SU-DHL-6 (cell line): ENCODE data around the gene SMIM5.
A peak's percentile ranks its signal among the peaks of the same experiment; 100 is the strongest.

Experiments
- H2AFZ ChIP-seq: fragments of 200-600 bp; sonication (generic); 2 replicates; pipeline ENCODE4 v1.6.1; 2014; ENCODE audit warnings: low read depth, mild to moderate bottlenecking, moderate library complexity, mixed read lengths, antibody characterized with exemption, low read length; ENCODE audit not compliant: severe bottlenecking
- H3F3A ChIP-seq: fragments of 200-600 bp; shearing (Covaris generic); 2 replicates; pipeline ENCODE4 v1.6.0; 2016; ENCODE audit warnings: antibody characterized with exemption, mild to moderate bottlenecking; ENCODE audit not compliant: insufficient read depth
- H3K27ac ChIP-seq: fragments of 200-600 bp; sonication (generic); 2 replicates; pipeline ENCODE4 v1.5.1; 2016; ENCODE audit warnings: low read depth, mild to moderate bottlenecking, low read length, moderate library complexity, mixed read lengths
- H3K27me3 ChIP-seq: fragments of 200-600 bp; sonication (generic), shearing (Covaris generic); 2 replicates; pipeline ENCODE4 v1.6.0; 2014; ENCODE audit warnings: mild to moderate bottlenecking, low read length
- H3K36me3 ChIP-seq: fragments of 200-600 bp; sonication (generic); 2 replicates; pipeline ENCODE4 v1.6.1; 2014; ENCODE audit warnings: mild to moderate bottlenecking, low read length, mixed read lengths
- H3K4me2 ChIP-seq: fragments of 300-600, 200-600 bp; shearing (Covaris generic), sonication (generic); 2 replicates; pipeline ENCODE4 v1.6.0; 2014; ENCODE audit warnings: low read length, low read depth, mild to moderate bottlenecking; ENCODE audit not compliant: poor library complexity, severe bottlenecking
- H3K4me3 ChIP-seq: fragments of 200-600 bp; sonication (generic); 2 replicates; pipeline ENCODE4 v1.5.1; 2014; ENCODE audit warnings: antibody characterized with exemption, low read length, mild to moderate bottlenecking, mixed read lengths; ENCODE audit not compliant: insufficient read depth, poor library complexity, severe bottlenecking
- H3K79me2 ChIP-seq: fragments of 200-600 bp; sonication (generic); 2 replicates; pipeline ENCODE4 v1.6.1; 2014; ENCODE audit warnings: mild to moderate bottlenecking, low read length, moderate library complexity; ENCODE audit not compliant: insufficient read depth
- H3K9ac ChIP-seq: fragments of 200-600 bp; sonication (generic); 2 replicates; pipeline ENCODE4 v1.7.0; 2014; ENCODE audit warnings: mild to moderate bottlenecking, low read length
- H3K9me2 ChIP-seq: fragments of 200-600 bp; sonication (generic); replicated peaks from 2 replicates; pipeline ENCODE4 v1.6.1; 2014; ENCODE audit warnings: low read length; ENCODE audit not compliant: insufficient read depth
- H3K9me3 ChIP-seq: fragments of 200-600 bp; sonication (generic); 2 replicates; pipeline ENCODE4 v1.6.1; 2014; ENCODE audit warnings: low read length, mixed read lengths; ENCODE audit not compliant: insufficient read depth
- H4K20me1 ChIP-seq: fragments of 200-600 bp; sonication (generic); 2 replicates; pipeline ENCODE4 v1.6.1; 2014; ENCODE audit warnings: low read depth, mild to moderate bottlenecking, antibody characterized with exemption, low read length, moderate library complexity, mixed read lengths
- CTCF ChIP-seq: fragments of 200-600 bp; sonication (generic); IDR thresholded peaks from one replicate; pipeline ENCODE4 v1.5.1; 2017; ENCODE audit warnings: antibody characterized with exemption, mild to moderate bottlenecking, low read length, moderate library complexity; ENCODE audit not compliant: insufficient read depth, poor library complexity, severe bottlenecking
- EZH2phosphoT487 ChIP-seq: fragments of 200-600 bp; sonication (generic), shearing (Covaris generic); conservative IDR thresholded peaks from 2 replicates; pipeline ENCODE4 v1.6.1; 2018; ENCODE audit warnings: mild to moderate bottlenecking, antibody characterized with exemption, low read length, moderate library complexity, mixed read lengths

Gene SMIM5

DNA sequence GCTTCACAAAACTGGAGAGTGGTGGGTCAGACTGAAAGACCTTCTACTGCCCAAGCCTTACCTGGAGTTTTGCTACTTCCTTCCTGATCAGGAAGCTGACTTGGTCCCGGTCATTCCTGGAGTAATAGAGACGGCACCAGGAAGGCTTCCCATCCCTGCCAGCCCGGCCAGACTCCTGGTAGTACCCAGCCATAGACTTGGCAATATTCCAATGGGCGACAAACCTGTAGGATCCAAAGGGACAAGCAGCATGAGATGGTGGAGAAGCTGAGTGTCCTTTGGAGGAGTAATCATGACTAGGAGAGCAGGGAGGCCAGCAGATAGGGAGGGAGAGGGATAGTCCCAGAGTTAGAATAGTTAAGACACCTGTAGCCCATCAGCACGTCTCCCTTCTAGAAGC, 25.0 kb downstream of the SMIM5 start:
- Histone ChIP-seq H3K9ac (no peak overlapping the region), H3F3A (peaks cover 13% of the 10 kb centered on the region; the same call in 1 of the 2 replicates)

GRCh38 chr17:75661531-75661930, 28.3 kb downstream of the SMIM5 start:
- Histone ChIP-seq H3K36me3 (peaks cover 7% of the 10 kb centered on the region; the same call in 1 of the 2 replicates), H3K9me3 (no peaks in the 10 kb centered on the region), H3K4me2 (no peak overlapping the region), H3K9me2 (no peaks in the 10 kb centered on the region), H3K27me3 (no peaks in the 10 kb centered on the region), H4K20me1 (no peaks in the 10 kb centered on the region), H3F3A (peaks cover 31% of the 10 kb centered on the region), H3K79me2 (peaks cover 9% of the 10 kb centered on the region), H2AFZ (no peak overlapping the region), H3K4me3 (no peak overlapping the region), H3K9ac (no peak overlapping the region), H3K27ac (no peak overlapping the region)
- TF ChIP-seq EZH2phosphoT487 (no peak), CTCF (no peak)

More for the DNA sequence above, 25.0 kb downstream of the SMIM5 start:
- Histone ChIP-seq H3K27me3 (no peaks in the 10 kb centered on the region), H3K9me3 (no peaks in the 10 kb centered on the region), H3K79me2 (no peaks in the 10 kb centered on the region), H3K27ac (no peak overlapping the region), H2AFZ (no peak overlapping the region), H4K20me1 (no peaks in the 10 kb centered on the region), H3K4me3 (no peak overlapping the region), H3K9me2 (no peaks in the 10 kb centered on the region), H3K4me2 (no peak overlapping the region), H3K36me3 (peaks cover 4% of the 10 kb centered on the region; the same call in 1 of the 2 replicates)
- TF ChIP-seq EZH2phosphoT487 (no peak), CTCF (no peak)

DNA sequence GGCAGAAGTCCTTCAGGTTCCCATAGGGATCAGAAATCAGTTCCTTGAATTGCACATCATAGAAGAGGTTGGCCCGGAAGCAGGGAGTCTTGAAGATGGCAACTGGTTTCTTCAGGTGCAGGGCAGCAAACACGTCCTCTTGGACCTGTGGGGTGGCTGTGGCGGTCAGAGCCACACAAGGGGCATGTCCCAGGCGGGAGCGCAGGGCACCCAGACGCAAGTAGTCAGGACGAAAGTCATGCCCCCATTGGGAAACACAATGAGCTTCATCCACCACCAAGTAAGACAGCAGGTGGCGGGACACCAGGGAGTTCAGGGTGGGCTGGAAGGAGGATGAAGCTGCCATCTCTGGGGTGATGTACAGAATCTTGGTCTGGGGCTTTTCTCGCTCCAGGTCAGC, 29.3 kb downstream of the SMIM5 start:
- no peak overlapping the region for H3K9ac ChIP-seq
- no peaks in the 10 kb centered on the region for H3K27me3 ChIP-seq
- H3K9me2 ChIP-seq: no peaks in the 10 kb centered on the region
- H3K79me2 ChIP-seq: peaks cover 17% of the 10 kb centered on the region
- H2AFZ ChIP-seq: no peak overlapping the region
- H3F3A ChIP-seq: peaks cover 31% of the 10 kb centered on the region
- H3K4me3 ChIP-seq: no peak overlapping the region
- H3K27ac ChIP-seq: peak overlapping the region; percentile 96; the same call in 1 of the 2 replicates
- H4K20me1 ChIP-seq: no peaks in the 10 kb centered on the region
- no peak for TF ChIP-seq EZH2phosphoT487
- H3K36me3 ChIP-seq: peaks cover 7% of the 10 kb centered on the region; the same call in 1 of the 2 replicates
- no peaks in the 10 kb centered on the region for H3K9me3 ChIP-seq
- no peak overlapping the region for H3K4me2 ChIP-seq

DNA sequence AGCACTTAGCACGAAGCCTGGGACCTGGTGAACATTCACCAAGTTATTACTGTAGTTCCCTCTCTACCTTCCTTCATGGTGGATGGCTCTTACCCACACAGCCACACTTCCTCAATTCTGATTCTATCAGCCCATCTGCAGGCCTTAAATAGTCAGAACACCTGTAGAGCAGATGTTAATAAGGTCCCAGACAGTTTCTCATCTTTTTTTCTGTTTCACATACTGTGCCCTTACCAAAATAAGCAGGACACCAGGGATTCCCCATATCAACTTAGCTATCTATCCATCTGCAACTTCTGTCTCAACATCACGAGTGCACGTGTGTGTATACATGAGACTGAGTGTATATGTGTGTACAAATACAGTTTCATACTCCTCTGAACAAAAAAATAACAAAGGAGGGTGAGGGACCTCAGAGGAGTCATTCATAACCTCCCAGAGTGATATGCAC, 30.9 kb downstream of the SMIM5 start:
- peak overlapping the region; percentile 50 for H3K4me2 ChIP-seq
- H3K27ac ChIP-seq: peak overlapping the region; percentile 96
- H3K36me3 ChIP-seq: 0 out of 2 replicates have a peak, but pooled peaks cover 4% of the 10 kb centered on the region
- peak overlapping the region; percentile 14 for H3K4me3 ChIP-seq
- H2AFZ ChIP-seq: no peak overlapping the region
- H3K9me3 ChIP-seq: no peaks in the 10 kb centered on the region
- no peaks in the 10 kb centered on the region for H3K9me2 ChIP-seq
- no peaks in the 10 kb centered on the region for H3K27me3 ChIP-seq
- peaks cover 33% of the 10 kb centered on the region for H3K79me2 ChIP-seq
- peaks cover 31% of the 10 kb centered on the region for H3F3A ChIP-seq
- no peak for TF ChIP-seq CTCF
- H3K9ac ChIP-seq: no peak overlapping the region
- no peaks in the 10 kb centered on the region for H4K20me1 ChIP-seq
